ENCODE measurements around the gene ZRANB3.
"Not testable (repeated sequence)": the region's sequence is repeated elsewhere in the genome, so short reads cannot be mapped to it uniquely, and the experiment has no call there.

The ZRANB3 gene

DNA sequence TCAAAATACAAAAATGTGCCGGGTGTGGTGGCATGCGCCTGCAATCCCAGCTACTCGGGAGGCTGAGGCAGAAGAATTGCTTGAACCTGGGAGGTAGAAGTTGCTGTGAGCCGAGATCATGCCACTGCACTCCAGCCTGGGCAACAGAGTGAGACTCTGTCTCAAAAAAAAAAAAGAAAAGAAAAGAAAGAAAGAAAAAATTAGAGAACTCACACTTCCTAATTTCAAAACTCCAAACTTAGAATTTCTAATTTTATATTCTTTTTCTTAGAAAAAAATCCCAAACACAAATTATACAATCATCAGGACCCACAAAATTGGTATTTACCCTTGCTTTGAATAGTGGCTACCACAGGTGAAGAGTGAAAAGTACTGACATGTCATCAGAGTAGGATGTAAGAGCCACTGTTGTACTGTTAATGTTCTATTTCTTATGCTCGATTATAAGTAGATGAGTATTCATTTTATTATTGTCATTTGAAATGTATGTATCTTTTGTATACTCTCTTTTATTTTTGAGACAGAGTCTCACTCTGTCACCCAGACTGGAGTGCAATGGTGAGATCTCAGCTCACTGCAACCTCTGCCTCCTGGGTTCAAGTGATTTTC is 182.8 kb downstream of the ZRANB3 start:
- H3K9me3 ChIP-seq (ENCODE audit: control insufficient read depth, insufficient read depth, low read depth, low read length); CTCF ChIA-PET; POLR2A ChIA-PET; H3K4me1 ChIP-seq (ENCODE audit: control insufficient read depth, insufficient read depth, low read length); H3K4me3 ChIP-seq (ENCODE audit: low read depth, low read length); H3K27ac ChIP-seq (ENCODE audit: extremely low read depth, low read depth, low read length); TF ChIP-seq ZNF274 (IDR thresholded peaks at IDR 0.05; ENCODE audit: low read length): not testable (repeated sequence)
- TF ChIP-seq ZNF274 (tag by site-specific recombination; IDR thresholded peaks at IDR 0.05; ENCODE audit: borderline replicate concordance) = peak; percentile 69; the same call in 1 of the 2 replicates
- H3K36me3 ChIP-seq (ENCODE audit: control insufficient read depth in 2 of 2, insufficient read depth in 1 of 2, low read length in 2 of 2) = peaks cover 4 to 16% of the 10 kb centered on the region in 2 experiments; a peak in 2 of 3 replicates

DNA sequence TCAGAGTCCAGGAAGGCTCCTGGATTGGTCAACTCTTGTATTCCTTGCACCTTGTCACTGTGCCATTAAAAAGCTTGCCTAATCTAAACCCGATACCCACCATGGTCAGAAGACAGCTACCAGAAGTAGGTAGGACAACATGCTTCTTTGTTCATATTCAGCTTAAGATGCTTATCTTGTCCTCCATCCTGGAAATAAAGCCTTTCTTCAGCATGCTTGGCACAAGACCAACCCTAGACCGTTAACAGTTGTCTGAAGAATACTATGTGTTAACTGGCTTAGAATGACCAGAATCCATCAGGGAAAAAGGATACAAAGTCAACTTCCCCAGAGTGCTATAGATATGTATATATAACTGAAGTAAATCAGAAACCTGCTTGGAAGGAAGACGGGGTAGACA is 193.9 kb downstream of the ZRANB3 start:
- no peak overlapping the region for H3K4me3 ChIP-seq (ENCODE audit: low read depth, low read length)
- POLR2A ChIA-PET = no interaction called here
- CTCF ChIA-PET = no interaction called here
- no peak for TF ChIP-seq SCRT2 (tag by site-specific recombination; IDR thresholded peaks at IDR 0.05)
- TF ChIP-seq ZNF561 (tag by site-specific recombination; IDR thresholded peaks at IDR 0.05; ENCODE audit: borderline replicate concordance) = no peak
- TF ChIP-seq, protein P1, sequence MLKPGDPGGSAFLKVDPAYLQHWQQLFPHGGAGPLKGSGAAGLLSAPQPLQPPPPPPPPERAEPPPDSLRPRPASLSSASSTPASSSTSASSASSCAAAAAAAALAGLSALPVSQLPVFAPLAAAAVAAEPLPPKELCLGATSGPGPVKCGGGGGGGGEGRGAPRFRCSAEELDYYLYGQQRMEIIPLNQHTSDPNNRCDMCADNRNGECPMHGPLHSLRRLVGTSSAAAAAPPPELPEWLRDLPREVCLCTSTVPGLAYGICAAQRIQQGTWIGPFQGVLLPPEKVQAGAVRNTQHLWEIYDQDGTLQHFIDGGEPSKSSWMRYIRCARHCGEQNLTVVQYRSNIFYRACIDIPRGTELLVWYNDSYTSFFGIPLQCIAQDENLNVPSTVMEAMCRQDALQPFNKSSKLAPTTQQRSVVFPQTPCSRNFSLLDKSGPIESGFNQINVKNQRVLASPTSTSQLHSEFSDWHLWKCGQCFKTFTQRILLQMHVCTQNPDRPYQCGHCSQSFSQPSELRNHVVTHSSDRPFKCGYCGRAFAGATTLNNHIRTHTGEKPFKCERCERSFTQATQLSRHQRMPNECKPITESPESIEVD (tag by site-specific recombination; IDR thresholded peaks at IDR 0.05) = no peak
- TF ChIP-seq ZNF623 (tag by site-specific recombination; IDR thresholded peaks at IDR 0.05) = no peak
- TF ChIP-seq ZNF16 (tag by site-specific recombination; IDR thresholded peaks at IDR 0.05; ENCODE audit: low read depth) = no peak
- no peak for TF ChIP-seq KLF10 (tag by site-specific recombination; IDR thresholded peaks at IDR 0.05)
- no peak for TF ChIP-seq ZNF501 (tag by site-specific recombination; IDR thresholded peaks at IDR 0.05)
- H3K27ac ChIP-seq (ENCODE audit: extremely low read depth, low read depth, low read length) = no peak overlapping the region
- no peaks in the 10 kb centered on the region; a peak in 1 of 3 replicates for H3K36me3 ChIP-seq (ENCODE audit: control insufficient read depth in 2 of 2, insufficient read depth in 1 of 2, low read length in 2 of 2)
- H3K9me3 ChIP-seq (ENCODE audit: control insufficient read depth, insufficient read depth, low read depth, low read length) = no peaks in the 10 kb centered on the region
- no peaks in the 10 kb centered on the region for H3K4me1 ChIP-seq (ENCODE audit: control insufficient read depth, insufficient read depth, low read length)

DNA sequence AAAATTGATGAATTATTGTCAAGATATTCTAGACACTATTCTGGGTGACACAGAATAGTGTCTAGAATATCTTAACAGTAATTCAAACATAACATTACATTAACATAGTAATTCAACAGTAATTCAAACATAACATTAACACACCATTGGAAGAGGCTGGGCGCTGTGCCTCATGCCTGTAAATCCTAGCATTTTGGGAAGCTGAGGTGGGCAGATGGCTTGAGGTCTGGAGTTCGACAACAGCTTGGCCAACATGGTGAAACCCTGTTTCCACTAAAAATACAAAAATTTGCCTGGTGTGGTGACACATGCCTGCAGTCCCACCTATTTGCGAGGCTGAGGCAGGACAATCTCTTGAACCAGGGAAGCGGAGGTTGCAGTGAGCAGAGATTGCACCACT is 195.8 kb downstream of the ZRANB3 start:
- ChIA-PET CTCF (no interaction called here), POLR2A (no interaction called here)
- no peak overlapping the region for H3K27ac ChIP-seq (ENCODE audit: extremely low read depth, low read depth, low read length)
- TF ChIP-seq ZNF302 (tag by site-specific recombination; IDR thresholded peaks at IDR 0.05; ENCODE audit: low read depth) (no peak), ZNF423 (tag by site-specific recombination; IDR thresholded peaks at IDR 0.05) (no peak), ZNF600 (tag by site-specific recombination; IDR thresholded peaks at IDR 0.05) (no peak), ZNF174 (tag by site-specific recombination; IDR thresholded peaks at IDR 0.05) (no peak)
- TF ChIP-seq, protein P2, sequence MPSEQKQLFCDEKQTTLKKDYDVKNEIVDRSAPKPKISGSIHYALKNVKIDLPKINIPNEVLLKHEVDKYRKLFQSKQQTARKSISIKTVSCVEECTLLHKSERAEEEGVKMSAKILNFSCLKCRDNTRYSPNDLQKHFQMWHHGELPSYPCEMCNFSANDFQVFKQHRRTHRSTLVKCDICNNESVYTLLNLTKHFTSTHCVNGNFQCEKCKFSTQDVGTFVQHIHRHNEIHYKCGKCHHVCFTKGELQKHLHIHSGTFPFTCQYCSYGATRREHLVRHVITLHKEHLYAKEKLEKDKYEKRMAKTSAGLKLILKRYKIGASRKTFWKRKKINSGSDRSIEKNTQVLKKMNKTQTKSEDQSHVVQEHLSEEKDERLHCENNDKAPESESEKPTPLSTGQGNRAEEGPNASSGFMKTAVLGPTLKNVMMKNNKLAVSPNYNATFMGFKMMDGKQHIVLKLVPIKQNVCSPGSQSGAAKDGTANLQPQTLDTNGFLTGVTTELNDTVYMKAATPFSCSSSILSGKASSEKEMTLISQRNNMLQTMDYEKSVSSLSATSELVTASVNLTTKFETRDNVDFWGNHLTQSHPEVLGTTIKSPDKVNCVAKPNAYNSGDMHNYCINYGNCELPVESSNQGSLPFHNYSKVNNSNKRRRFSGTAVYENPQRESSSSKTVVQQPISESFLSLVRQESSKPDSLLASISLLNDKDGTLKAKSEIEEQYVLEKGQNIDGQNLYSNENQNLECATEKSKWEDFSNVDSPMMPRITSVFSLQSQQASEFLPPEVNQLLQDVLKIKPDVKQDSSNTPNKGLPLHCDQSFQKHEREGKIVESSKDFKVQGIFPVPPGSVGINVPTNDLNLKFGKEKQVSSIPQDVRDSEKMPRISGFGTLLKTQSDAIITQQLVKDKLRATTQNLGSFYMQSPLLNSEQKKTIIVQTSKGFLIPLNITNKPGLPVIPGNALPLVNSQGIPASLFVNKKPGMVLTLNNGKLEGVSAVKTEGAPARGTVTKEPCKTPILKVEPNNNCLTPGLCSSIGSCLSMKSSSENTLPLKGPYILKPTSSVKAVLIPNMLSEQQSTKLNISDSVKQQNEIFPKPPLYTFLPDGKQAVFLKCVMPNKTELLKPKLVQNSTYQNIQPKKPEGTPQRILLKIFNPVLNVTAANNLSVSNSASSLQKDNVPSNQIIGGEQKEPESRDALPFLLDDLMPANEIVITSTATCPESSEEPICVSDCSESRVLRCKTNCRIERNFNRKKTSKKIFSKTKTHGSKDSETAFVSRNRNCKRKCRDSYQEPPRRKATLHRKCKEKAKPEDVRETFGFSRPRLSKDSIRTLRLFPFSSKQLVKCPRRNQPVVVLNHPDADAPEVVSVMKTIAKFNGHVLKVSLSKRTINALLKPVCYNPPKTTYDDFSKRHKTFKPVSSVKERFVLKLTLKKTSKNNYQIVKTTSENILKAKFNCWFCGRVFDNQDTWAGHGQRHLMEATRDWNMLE (tag by site-specific recombination; conservative IDR thresholded peaks at IDR 0.05; ENCODE audit: low read depth) = no peak
- TF ChIP-seq, protein P3, sequence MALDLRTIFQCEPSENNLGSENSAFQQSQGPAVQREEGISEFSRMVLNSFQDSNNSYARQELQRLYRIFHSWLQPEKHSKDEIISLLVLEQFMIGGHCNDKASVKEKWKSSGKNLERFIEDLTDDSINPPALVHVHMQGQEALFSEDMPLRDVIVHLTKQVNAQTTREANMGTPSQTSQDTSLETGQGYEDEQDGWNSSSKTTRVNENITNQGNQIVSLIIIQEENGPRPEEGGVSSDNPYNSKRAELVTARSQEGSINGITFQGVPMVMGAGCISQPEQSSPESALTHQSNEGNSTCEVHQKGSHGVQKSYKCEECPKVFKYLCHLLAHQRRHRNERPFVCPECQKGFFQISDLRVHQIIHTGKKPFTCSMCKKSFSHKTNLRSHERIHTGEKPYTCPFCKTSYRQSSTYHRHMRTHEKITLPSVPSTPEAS (tag by site-specific recombination; IDR thresholded peaks at IDR 0.05) = no peak
- H3K36me3 ChIP-seq (ENCODE audit: control insufficient read depth in 2 of 2, insufficient read depth in 1 of 2, low read length in 2 of 2) = no peaks in the 10 kb centered on the region; a peak in 1 of 3 replicates
- no peaks in the 10 kb centered on the region for H3K4me1 ChIP-seq (ENCODE audit: control insufficient read depth, insufficient read depth, low read length)
- H3K9me3 ChIP-seq (ENCODE audit: control insufficient read depth, insufficient read depth, low read depth, low read length) = no peaks in the 10 kb centered on the region
- no peak overlapping the region for H3K4me3 ChIP-seq (ENCODE audit: low read depth, low read length)
